GM21825 (cell line): ENCODE results near the gene C16orf54.
"Not testable (repeated sequence)": the region's sequence is repeated elsewhere in the genome, so short reads cannot be mapped to it uniquely, and the experiment has no call there.

ENCODE experiments used
- ATAC-seq: cut with Tn5 transposase; IDR thresholded peaks from one replicate; pipeline ENCODE4 v1.9.1; 2021; ENCODE audit warnings: mild to moderate bottlenecking, moderate library complexity; ENCODE audit not compliant: unreplicated experiment

C16orf54 gene

GRCh38 chr16:29710227-29711219, 35.3 kb downstream of the C16orf54 start:
- no peak for ATAC-seq

GRCh38 chr16:29709657-29710056, 36.1 kb downstream of the C16orf54 start:
- not testable (repeated sequence) for ATAC-seq

- no peak for ATAC-seq
Observed at GRCh38 chr16:29708917-29709600, 36.7 kb downstream of the C16orf54 start.

GRCh38 chr16:29707160-29707559, 38.6 kb downstream of the C16orf54 start:
- ATAC-seq = not testable (repeated sequence)

- no peak for ATAC-seq
Observed at GRCh38 chr16:29705030-29705429, 40.8 kb downstream of the C16orf54 start.

- ATAC-seq = peak; percentile 46
Observed at GRCh38 chr16:29702269-29702668, 43.5 kb downstream of the C16orf54 start.

- no peak for ATAC-seq
Observed at GRCh38 chr16:29701214-29701555, 44.6 kb downstream of the C16orf54 start.

- ATAC-seq = no peak
Observed at GRCh38 chr16:29700253-29700987, 45.4 kb downstream of the C16orf54 start.

- ATAC-seq = no peak
Observed at GRCh38 chr16:29699324-29700219, 46.2 kb downstream of the C16orf54 start.

GRCh38 chr16:29698484-29699323, 47.1 kb downstream of the C16orf54 start:
- ATAC-seq = no peak

- no peak for ATAC-seq
Observed at GRCh38 chr16:29698042-29698441, 47.7 kb downstream of the C16orf54 start.

- no peak for ATAC-seq
Observed at GRCh38 chr16:29697391-29697790, 48.4 kb downstream of the C16orf54 start.

- no peak for ATAC-seq
Observed at GRCh38 chr16:29696881-29697331, 48.9 kb downstream of the C16orf54 start.

GRCh38 chr16:29695675-29696074, 50.1 kb downstream of the C16orf54 start:
- not testable (repeated sequence) for ATAC-seq

GRCh38 chr16:29694384-29695195, 51.2 kb downstream of the C16orf54 start:
- ATAC-seq = no peak

GRCh38 chr16:29692606-29693005, 53.2 kb downstream of the C16orf54 start:
- ATAC-seq = not testable (repeated sequence)
